K562 (cell line): ENCODE data around the gene TFAP2B. TPM values are rescaled to one million over a fixed set of nuclear protein-coding genes. Genes with fewer than 3 reads are reported as not detected.
A peak's percentile ranks its signal among the peaks of the same experiment; 100 is the strongest.

Experiments used
- ATAC-seq: fragments of 200-7000 bp; cut with Tn5 transposase; 3 replicates; pipeline ENCODE4 v1.9.1; 2020; ENCODE audit warnings: moderate library complexity
- BruUV-seq: library from RNA; stranded (reverse); fragments of 400-500 nt; replicated peaks from 2 replicates; lab custom pipeline; 2021; lab: Mats Ljungman, UMichigan
- CTCF ChIA-PET: fragments of 300-600 bp; formaldehyde crosslinking; extraction: SDS; loops from one replicate; lab custom pipeline; 2021; ENCODE audit warnings: low intra/inter-chr PET ratio; lab: Yijun Ruan, JAX
- POLR2A ChIA-PET: fragments of 300-600, 350-650 bp; sonication (Branson Sonifier 250); formaldehyde crosslinking; extraction: SDS; loops from one replicate; lab custom pipeline; 2021; ENCODE audit warnings: antibody characterized with exemption, inconsistent platforms; lab: Yijun Ruan, JAX
- DNase-seq, 4 experiments: peaks; one replicate each; pipeline versions ENCODE4 v3.0.0 to v3.0.0-alpha.2; 2011 to 2018; ENCODE audit warnings: low spot score in 3 of 4, mixed read lengths in 3 of 4; ENCODE audit errors: extremely low read depth in 1 of 4
- FAIRE-seq: peaks from 2 replicates; lab custom pipeline; 2011; peaks lifted over from hg19 to GRCh38; lab: Jason Lieb, UNC
- H2AFZ ChIP-seq: 2 replicates; pipeline ENCODE4 v1.6.0; 2011; ENCODE audit warnings: low read depth, low read length, control low read depth, inconsistent platforms
- H3K27ac ChIP-seq: fragments of 200-600 bp; 3 replicates; pipeline ENCODE4 v1.8.0; 2011; ENCODE audit warnings: low read depth, mild to moderate bottlenecking, control low read depth, inconsistent platforms, low read length, moderate library complexity, mixed read lengths; ENCODE audit errors: extremely low read depth
- H3K27me3 ChIP-seq, 2 experiments: fragments of 300-600 bp in 1 of 2; 2 replicates in 1 of 2; 3 replicates in 1 of 2; pipeline versions ENCODE4 v1.6.0 to v1.8.0; 2011; ENCODE audit warnings: inconsistent platforms in 2 of 2, low read length in 2 of 2, mild to moderate bottlenecking in 1 of 2, mixed read lengths in 1 of 2, moderate library complexity in 1 of 2; ENCODE audit not compliant: control insufficient read depth in 2 of 2, insufficient read depth in 2 of 2
- H3K36me3 ChIP-seq: fragments of 300-600 bp; 3 replicates; pipeline ENCODE4 v1.8.0; 2011; ENCODE audit warnings: mild to moderate bottlenecking, low read length, inconsistent platforms; ENCODE audit not compliant: control insufficient read depth, insufficient read depth
- H3K4me1 ChIP-seq, 2 experiments: fragments of 200-600 bp in 1 of 2; replicated peaks in 1 of 2; 2 replicates in 1 of 2; 3 replicates in 1 of 2; pipeline versions ENCODE4 v1.5.1 to v1.8.0; 2011; ENCODE audit warnings: inconsistent platforms in 2 of 2, low read length in 2 of 2, mild to moderate bottlenecking in 1 of 2, mixed read lengths in 1 of 2, moderate library complexity in 1 of 2; ENCODE audit not compliant: control insufficient read depth in 2 of 2, insufficient read depth in 2 of 2
- H3K4me2 ChIP-seq: 2 replicates; pipeline ENCODE4 v1.6.1; 2011; ENCODE audit warnings: low read length, control low read depth, inconsistent platforms, mixed read lengths; ENCODE audit not compliant: insufficient read depth
- H3K4me3 ChIP-seq: fragments of 200-600 bp; sonication (generic), shearing (Covaris generic); 2 replicates; pipeline ENCODE4 v1.5.1; 2016; ENCODE audit warnings: control low read depth, inconsistent platforms
- H3K79me2 ChIP-seq: fragments of 200-600 bp; 3 replicates; pipeline ENCODE4 v1.8.0; 2011; ENCODE audit warnings: low read length, inconsistent platforms; ENCODE audit not compliant: control insufficient read depth, insufficient read depth
- H3K9ac ChIP-seq, 2 experiments: 2 replicates each; pipeline versions ENCODE4 v1.6.0 to v1.6.1; 2011; ENCODE audit warnings: low read depth in 2 of 2, low read length in 2 of 2, control low read depth in 1 of 2, inconsistent platforms in 1 of 2, mild to moderate bottlenecking in 1 of 2, mixed read lengths in 1 of 2; ENCODE audit not compliant: insufficient read depth in 1 of 2
- H3K9me1 ChIP-seq: one replicate; pipeline ENCODE4 v1.6.0; 2011; ENCODE audit warnings: inconsistent platforms, mild to moderate bottlenecking, low read length, moderate library complexity; ENCODE audit not compliant: control insufficient read depth, insufficient read depth
- H3K9me3 ChIP-seq: replicated peaks from 2 replicates; pipeline ENCODE4 v1.5.1; 2011; ENCODE audit warnings: low read depth, low read length, inconsistent platforms; ENCODE audit not compliant: control insufficient read depth, insufficient read depth
- H4K20me1 ChIP-seq: replicated peaks from 2 replicates; pipeline ENCODE4 v1.6.1; 2011; ENCODE audit warnings: low read length, inconsistent platforms, mixed read lengths; ENCODE audit not compliant: control insufficient read depth, insufficient read depth
- TCF7L2 ChIP-seq: fragments of 150-350 bp; IDR thresholded peaks from 2 replicates; pipeline ENCODE4 v1.6.1; 2016; ENCODE audit warnings: low read depth, mild to moderate bottlenecking, low read length, moderate library complexity
- ZNF780A ChIP-seq: fragments of 250-450 bp; sonication (Bioruptor Pico); IDR thresholded peaks from 2 replicates; pipeline ENCODE4 v1.5.0; 2021; ENCODE audit warnings: mild to moderate bottlenecking
- WGBS: fragments of 100-300 bp; shearing (Covaris generic); methylation state at CpG from one replicate; pipeline ENCODE4 v1.1.6; 2016; ENCODE audit warnings: low coverage, mixed read lengths; ENCODE audit not compliant: insufficient coverage; ENCODE audit errors: missing lambda C conversion rate; 5-methylcytosine and 5-hydroxymethylcytosine counted together
- in situ Hi-C: fragments of 300-500 bp; cut with MboI; formaldehyde crosslinking; loops from 4 replicates; pipeline ENCODE4 v1.15.0; 2018; ENCODE audit warnings: inconsistent platforms, mixed read lengths
- intact Hi-C: fragments of 100-400 bp; cut with micrococcal nuclease; formaldehyde crosslinking; loops from 2 replicates; pipeline ENCODE4 v1.14.2; 2022
- polyA plus RNA-seq, 8 experiments: library from polyadenylated mRNA; depleted of rRNA in 4 of 8; stranded (reverse) in 5 of 8; unstranded in 3 of 8; fragments of >200 nt; fragmentation: Nextera tagmentation in 2 of 8; fragmentation: Illumina TruSeq in 1 of 8; extraction: Ambion mirVana in 2 of 8; extraction: Trizol in 1 of 8; gene quantifications; 2 replicates each; pipeline versions ENCODE4 v1.2.1 to v1.2.3, GENCODE V29; 2011 to 2014; ENCODE audit warnings: inconsistent platforms in 1 of 8, missing spikeins in 1 of 8
- total RNA-seq, 7 experiments: library from RNA; depleted of rRNA in 6 of 7; stranded (reverse); fragments of >200 nt in 6 of 7; fragmentation: Illumina TruSeq in 2 of 7; extraction: Trizol in 2 of 7; gene quantifications; 2 replicates each; pipeline versions ENCODE4 v1.2.1 to v1.2.3, GENCODE V29; 2011 to 2021; ENCODE audit warnings: low replicate concordance in 1 of 7
- TF ChIP-seq, protein P1 (sequence below): fragments of 450-650 bp; IDR thresholded peaks from 2 replicates; pipeline ENCODE4 v1.6.1; 2018; ENCODE audit not compliant: partially characterized antibody
- TF ChIP-seq, protein P2 (sequence below): fragments of 450-650 bp; formaldehyde crosslinking; IDR thresholded peaks from 2 replicates; pipeline ENCODE4 v1.4.0; 2020; ENCODE audit warnings: mild to moderate bottlenecking, mixed read lengths

TFAP2B gene
- total and polyA plus RNA-seq, 9 of the 15 experiments (the other 6 are each of a cell fraction or from before 2014, with no cell fraction given), result not detected

DNA sequence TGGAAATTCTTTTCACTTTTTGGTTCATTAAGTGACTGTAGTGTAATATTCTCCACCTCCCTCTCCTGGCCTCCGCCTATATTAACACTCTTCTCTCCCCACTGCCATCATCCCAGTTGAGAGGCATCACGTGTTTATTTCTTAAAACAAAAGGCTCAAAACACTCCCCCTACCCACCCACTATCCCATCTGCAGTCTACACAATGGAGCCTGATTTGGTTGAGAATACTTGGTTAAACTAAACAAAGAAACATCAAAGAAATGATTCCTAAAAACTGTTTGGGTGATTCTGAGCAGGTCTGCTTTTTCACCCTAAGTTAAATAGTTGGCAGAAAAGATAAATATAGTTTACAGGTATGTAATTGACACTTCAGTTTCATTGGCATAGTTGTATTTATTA, 5.9 kb downstream of the TFAP2B start:
- Histone ChIP-seq H2AFZ (peak overlapping the region; percentile 84; the same call in 1 of the 2 replicates), H3K27ac (no peak overlapping the region), H3K4me3 (no peak overlapping the region), H3K79me2 (no peaks in the 10 kb centered on the region), H3K27me3 (no peaks in the 10 kb centered on the region), H3K4me1 (peaks cover 9 to 15% of the 10 kb centered on the region in 2 experiments; a peak in 4 of 5 replicates), H3K4me2 (no peak overlapping the region), H3K9me1 (no peaks in the 10 kb centered on the region), H3K36me3 (no peaks in the 10 kb centered on the region), H3K9ac (no peak overlapping the region), H3K9me3 (0 out of 2 replicates have a peak, but pooled peaks cover 3% of the 10 kb centered on the region), H4K20me1 (no peaks in the 10 kb centered on the region)
- CTCF ChIA-PET, result no interaction called here
- no peak for FAIRE-seq
- TF ChIP-seq, protein P1, sequence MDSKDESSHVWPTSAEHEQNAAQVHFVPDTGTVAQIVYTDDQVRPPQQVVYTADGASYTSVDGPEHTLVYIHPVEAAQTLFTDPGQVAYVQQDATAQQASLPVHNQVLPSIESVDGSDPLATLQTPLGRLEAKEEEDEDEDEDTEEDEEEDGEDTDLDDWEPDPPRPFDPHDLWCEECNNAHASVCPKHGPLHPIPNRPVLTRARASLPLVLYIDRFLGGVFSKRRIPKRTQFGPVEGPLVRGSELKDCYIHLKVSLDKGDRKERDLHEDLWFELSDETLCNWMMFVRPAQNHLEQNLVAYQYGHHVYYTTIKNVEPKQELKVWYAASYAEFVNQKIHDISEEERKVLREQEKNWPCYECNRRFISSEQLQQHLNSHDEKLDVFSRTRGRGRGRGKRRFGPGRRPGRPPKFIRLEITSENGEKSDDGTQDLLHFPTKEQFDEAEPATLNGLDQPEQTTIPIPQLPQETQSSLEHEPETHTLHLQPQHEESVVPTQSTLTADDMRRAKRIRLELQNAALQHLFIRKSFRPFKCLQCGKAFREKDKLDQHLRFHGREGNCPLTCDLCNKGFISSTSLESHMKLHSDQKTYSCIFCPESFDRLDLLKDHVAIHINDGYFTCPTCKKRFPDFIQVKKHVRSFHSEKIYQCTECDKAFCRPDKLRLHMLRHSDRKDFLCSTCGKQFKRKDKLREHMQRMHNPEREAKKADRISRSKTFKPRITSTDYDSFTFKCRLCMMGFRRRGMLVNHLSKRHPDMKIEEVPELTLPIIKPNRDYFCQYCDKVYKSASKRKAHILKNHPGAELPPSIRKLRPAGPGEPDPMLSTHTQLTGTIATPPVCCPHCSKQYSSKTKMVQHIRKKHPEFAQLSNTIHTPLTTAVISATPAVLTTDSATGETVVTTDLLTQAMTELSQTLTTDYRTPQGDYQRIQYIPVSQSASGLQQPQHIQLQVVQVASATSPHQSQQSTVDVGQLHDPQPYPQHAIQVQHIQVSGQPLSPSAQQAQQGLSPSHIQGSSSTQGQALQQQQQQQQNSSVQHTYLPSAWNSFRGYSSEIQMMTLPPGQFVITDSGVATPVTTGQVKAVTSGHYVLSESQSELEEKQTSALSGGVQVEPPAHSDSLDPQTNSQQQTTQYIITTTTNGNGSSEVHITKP, result peak; percentile 11
- TF ChIP-seq, protein P2, sequence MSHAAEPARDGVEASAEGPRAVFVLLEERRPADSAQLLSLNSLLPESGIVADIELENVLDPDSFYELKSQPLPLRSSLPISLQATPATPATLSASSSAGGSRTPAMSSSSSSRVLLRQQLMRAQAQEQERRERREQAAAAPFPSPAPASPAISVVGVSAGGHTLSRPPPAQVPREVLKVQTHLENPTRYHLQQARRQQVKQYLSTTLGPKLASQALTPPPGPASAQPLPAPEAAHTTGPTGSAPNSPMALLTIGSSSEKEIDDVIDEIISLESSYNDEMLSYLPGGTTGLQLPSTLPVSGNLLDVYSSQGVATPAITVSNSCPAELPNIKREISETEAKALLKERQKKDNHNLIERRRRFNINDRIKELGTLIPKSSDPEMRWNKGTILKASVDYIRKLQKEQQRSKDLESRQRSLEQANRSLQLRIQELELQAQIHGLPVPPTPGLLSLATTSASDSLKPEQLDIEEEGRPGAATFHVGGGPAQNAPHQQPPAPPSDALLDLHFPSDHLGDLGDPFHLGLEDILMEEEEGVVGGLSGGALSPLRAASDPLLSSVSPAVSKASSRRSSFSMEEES (CRISPR knock-in tag), result 0 out of 2 replicates have a peak, but pooled peaks have one; percentile 1
- TF ChIP-seq ZNF780A (no peak), TCF7L2 (no peak)
- POLR2A ChIA-PET, result interaction anchor here (0.7 kb wide), 1 partner anchor 50 kb away, joined by 3 read pairs; no protein-coding TSS in a partner anchor
- intact Hi-C loops (no loop called here), in situ Hi-C loops (loop anchor here (25.0 kb wide), 2 partner anchors 713 to 1188 kb away; no protein-coding TSS in a partner anchor)
- BruUV-seq, result no TSS peak
- ATAC-seq, result no peak
- WGBS, result 55% methylated on average over 2 of the region's 2 CpGs
- no peak for DNase-seq
